NK-92 (cell line): ENCODE data around the gene ARHGAP36.

Experiments used
- DNase-seq: peaks from one replicate; lab custom pipeline; 2025; ENCODE audit not compliant: unreplicated experiment; lab: John Stamatoyannopoulos, UW

The ARHGAP36 gene

GRCh38 chrX:131068945-131069719 lies 11.0 kb downstream of the ARHGAP36 start:
- DNase-seq = no peak

GRCh38 chrX:131072871-131073571 lies 14.9 kb downstream of the ARHGAP36 start:
- no peak for DNase-seq

GRCh38 chrX:131073607-131074006 lies 15.5 kb downstream of the ARHGAP36 start:
- no peak for DNase-seq

- no peak for DNase-seq
Observed at GRCh38 chrX:131081772-131082740, 23.9 kb downstream of the ARHGAP36 start.

- no peak for DNase-seq
Observed at GRCh38 chrX:131083510-131084142, 25.5 kb downstream of the ARHGAP36 start.

- no peak for DNase-seq
Observed at GRCh38 chrX:131084145-131084544, 26.0 kb downstream of the ARHGAP36 start.

GRCh38 chrX:131136776-131137175 lies 78.6 kb downstream of the ARHGAP36 start:
- DNase-seq = no peak

- DNase-seq = no peak
Observed at GRCh38 chrX:131139072-131139471, 80.9 kb downstream of the ARHGAP36 start.
